ENCODE measurements around the gene AMPH.

- no peak for TF ChIP-seq CTCF (IDR thresholded peaks at IDR 0.05)
- no peak for TF ChIP-seq POLR2A (IDR thresholded peaks at IDR 0.05)
Measured at GRCh38 chr7:38625866-38626265, 5.3 kb downstream of the AMPH start.

Measured in thyroid gland (tissue), 4 donors.